Osteocyte (in vitro differentiated cells): ENCODE results near the gene PRSS8. TPM values are rescaled to one million over a fixed set of nuclear protein-coding genes. Genes with fewer than 3 reads are reported as not detected.

Experiments
- DNase-seq: peaks from one replicate; pipeline ENCODE4 v3.0.0; 2021; ENCODE audit warnings: mixed read lengths; ENCODE audit not compliant: unreplicated experiment; ENCODE audit errors: extremely low spot score
- H3K27ac Mint-ChIP-seq: one replicate; pipeline ENCODE4 v1.8.0; 2021; ENCODE audit warnings: mild to moderate bottlenecking, mixed read lengths; ENCODE audit not compliant: unreplicated experiment
- H3K27me3 Mint-ChIP-seq: one replicate; pipeline ENCODE4 v1.8.0; 2021; ENCODE audit warnings: mixed read lengths; ENCODE audit not compliant: unreplicated experiment
- H3K36me3 Mint-ChIP-seq: one replicate; pipeline ENCODE4 v1.8.0; 2021; ENCODE audit warnings: mixed read lengths; ENCODE audit not compliant: unreplicated experiment
- H3K4me1 Mint-ChIP-seq: one replicate; pipeline ENCODE4 v1.8.0; 2021; ENCODE audit warnings: mixed read lengths; ENCODE audit not compliant: unreplicated experiment
- H3K4me3 Mint-ChIP-seq: one replicate; pipeline ENCODE4 v1.8.0; 2021; ENCODE audit warnings: mild to moderate bottlenecking, moderate library complexity, mixed read lengths; ENCODE audit not compliant: unreplicated experiment
- H3K9me3 Mint-ChIP-seq: one replicate; pipeline ENCODE4 v1.8.0; 2021; ENCODE audit warnings: mixed read lengths; ENCODE audit not compliant: unreplicated experiment
- CTCF ChIP-seq: fragments of 200-600 bp; sonication (generic); IDR thresholded peaks from 2 replicates; pipeline ENCODE4 v1.5.0; 2021; ENCODE audit warnings: antibody characterized with exemption, mild to moderate bottlenecking, moderate library complexity
- total RNA-seq: library from RNA; stranded (reverse); gene quantifications from 2 replicates; pipeline ENCODE4 v1.2.1, GENCODE V29; 2021

PRSS8 gene
- total RNA-seq, 1 donor from 2014 or later: not detected

- H3K9me3 Mint-ChIP-seq: no peaks in the 10 kb centered on the region
- peak overlapping the region; percentile 95 for H3K4me3 Mint-ChIP-seq
- H3K27me3 Mint-ChIP-seq: no peaks in the 10 kb centered on the region
- H3K27ac Mint-ChIP-seq: peak overlapping the region; percentile 94
- TF ChIP-seq CTCF: no peak
- no peak for DNase-seq
- H3K4me1 Mint-ChIP-seq: peaks cover 28% of the 10 kb centered on the region
- H3K36me3 Mint-ChIP-seq: peaks cover 3% of the 10 kb centered on the region
Observed at GRCh38 chr16:31094088-31094423, 41.5 kb downstream of the PRSS8 start.

GRCh38 chr16:31093132-31093703 lies 42.3 kb downstream of the PRSS8 start:
- Mint-ChIP-seq H3K27me3 (no peaks in the 10 kb centered on the region), H3K36me3 (peaks cover 3% of the 10 kb centered on the region), H3K4me1 (peaks cover 28% of the 10 kb centered on the region), H3K9me3 (no peaks in the 10 kb centered on the region), H3K27ac (peak overlapping the region; percentile 94), H3K4me3 (peak overlapping the region; percentile 95)
- TF ChIP-seq CTCF: no peak
- no peak for DNase-seq

GRCh38 chr16:31092330-31092729 lies 43.2 kb downstream of the PRSS8 start:
- H3K4me3 Mint-ChIP-seq: no peak overlapping the region
- no peak for TF ChIP-seq CTCF
- H3K36me3 Mint-ChIP-seq: peaks cover 3% of the 10 kb centered on the region
- no peaks in the 10 kb centered on the region for H3K27me3 Mint-ChIP-seq
- no peak overlapping the region for H3K27ac Mint-ChIP-seq
- DNase-seq: no peak
- no peaks in the 10 kb centered on the region for H3K9me3 Mint-ChIP-seq
- H3K4me1 Mint-ChIP-seq: peaks cover 28% of the 10 kb centered on the region

GRCh38 chr16:31090540-31090939 lies 45.0 kb downstream of the PRSS8 start:
- H3K27ac Mint-ChIP-seq: peak overlapping the region; percentile 34
- peaks cover 25% of the 10 kb centered on the region for H3K4me1 Mint-ChIP-seq
- H3K4me3 Mint-ChIP-seq: no peak overlapping the region
- DNase-seq: no peak
- H3K9me3 Mint-ChIP-seq: no peaks in the 10 kb centered on the region
- H3K36me3 Mint-ChIP-seq: peaks cover 3% of the 10 kb centered on the region
- H3K27me3 Mint-ChIP-seq: no peaks in the 10 kb centered on the region
- no peak for TF ChIP-seq CTCF

GRCh38 chr16:31089199-31089598 lies 46.3 kb downstream of the PRSS8 start:
- TF ChIP-seq CTCF: no peak
- DNase-seq: no peak
- no peaks in the 10 kb centered on the region for H3K9me3 Mint-ChIP-seq
- H3K4me3 Mint-ChIP-seq: no peak overlapping the region
- no peak overlapping the region for H3K27ac Mint-ChIP-seq
- H3K27me3 Mint-ChIP-seq: no peaks in the 10 kb centered on the region
- peaks cover 20% of the 10 kb centered on the region for H3K4me1 Mint-ChIP-seq
- H3K36me3 Mint-ChIP-seq: peaks cover 6% of the 10 kb centered on the region
